ENCODE measurements around the gene FARP1. TPM values are rescaled to one million over a fixed set of nuclear protein-coding genes. Genes with fewer than 3 reads are reported as not detected.

The FARP1 gene
- total RNA-seq, 2 experiments from 2014 or later, result not detected

DNA sequence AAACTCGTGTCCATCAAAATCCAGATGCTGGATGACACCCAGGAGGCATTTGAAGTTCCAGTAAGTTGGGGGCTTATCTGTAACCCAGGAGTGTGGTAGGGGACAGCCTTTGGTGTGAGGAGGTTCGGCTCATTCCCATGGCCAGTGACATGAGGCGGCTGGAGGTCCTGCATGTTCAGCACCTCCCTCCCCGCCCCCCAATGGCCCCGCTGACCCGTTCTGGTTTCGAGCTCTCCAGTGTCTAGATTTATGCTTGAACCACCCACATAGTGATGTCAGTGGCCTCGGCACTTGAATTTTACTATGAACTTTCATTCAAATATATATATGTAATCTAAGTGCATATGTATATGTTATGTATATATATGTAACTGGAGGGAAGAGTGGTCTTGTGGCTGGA, 70.5 kb downstream of the FARP1 start:
- Histone ChIP-seq H3K79me2 (ENCODE audit: insufficient read depth, low read depth, low read length) (no peaks in the 10 kb centered on the region), H4K20me1 (ENCODE audit: insufficient read depth, low read length) (no peaks in the 10 kb centered on the region), H3K36me3 (ENCODE audit: insufficient read depth, low read length) (no peaks in the 10 kb centered on the region), H2AFZ (ENCODE audit: low read length) (no peak overlapping the region), H3K4me1 (ENCODE audit: insufficient read depth, low read length, poor library complexity, severe bottlenecking) (no peaks in the 10 kb centered on the region), H3K9me2 (ENCODE audit: insufficient read depth, low read length) (no peaks in the 10 kb centered on the region), H3K4me2 (ENCODE audit: low read length) (no peak overlapping the region), H3K27ac (ENCODE audit: low read depth, low read length, poor library complexity, severe bottlenecking) (no peak overlapping the region), H3K9me3 (ENCODE audit: low read length) (no peaks in the 10 kb centered on the region), H3K4me3 (ENCODE audit: low read depth, low read length, poor library complexity, severe bottlenecking) (no peak overlapping the region)
- BruUV-seq (replicated peaks), result no TSS peak
- TF ChIP-seq, protein P1, sequence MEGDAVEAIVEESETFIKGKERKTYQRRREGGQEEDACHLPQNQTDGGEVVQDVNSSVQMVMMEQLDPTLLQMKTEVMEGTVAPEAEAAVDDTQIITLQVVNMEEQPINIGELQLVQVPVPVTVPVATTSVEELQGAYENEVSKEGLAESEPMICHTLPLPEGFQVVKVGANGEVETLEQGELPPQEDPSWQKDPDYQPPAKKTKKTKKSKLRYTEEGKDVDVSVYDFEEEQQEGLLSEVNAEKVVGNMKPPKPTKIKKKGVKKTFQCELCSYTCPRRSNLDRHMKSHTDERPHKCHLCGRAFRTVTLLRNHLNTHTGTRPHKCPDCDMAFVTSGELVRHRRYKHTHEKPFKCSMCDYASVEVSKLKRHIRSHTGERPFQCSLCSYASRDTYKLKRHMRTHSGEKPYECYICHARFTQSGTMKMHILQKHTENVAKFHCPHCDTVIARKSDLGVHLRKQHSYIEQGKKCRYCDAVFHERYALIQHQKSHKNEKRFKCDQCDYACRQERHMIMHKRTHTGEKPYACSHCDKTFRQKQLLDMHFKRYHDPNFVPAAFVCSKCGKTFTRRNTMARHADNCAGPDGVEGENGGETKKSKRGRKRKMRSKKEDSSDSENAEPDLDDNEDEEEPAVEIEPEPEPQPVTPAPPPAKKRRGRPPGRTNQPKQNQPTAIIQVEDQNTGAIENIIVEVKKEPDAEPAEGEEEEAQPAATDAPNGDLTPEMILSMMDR (conservative IDR thresholded peaks at IDR 0.05; ENCODE audit: low read length), result no peak
- TF ChIP-seq EZH2phosphoT487 (IDR thresholded peaks at IDR 0.05; ENCODE audit: borderline replicate concordance, low read depth, low read length), result no peak
- ChIA-PET CTCF (ENCODE audit: unreplicated experiment) (no interaction called here), POLR2A (no interaction called here)
- intact Hi-C loops (cut with micrococcal nuclease; ENCODE audit: unreplicated experiment), result no loop called here
- no peak for DNase-seq (ENCODE audit: low spot score)

DNA sequence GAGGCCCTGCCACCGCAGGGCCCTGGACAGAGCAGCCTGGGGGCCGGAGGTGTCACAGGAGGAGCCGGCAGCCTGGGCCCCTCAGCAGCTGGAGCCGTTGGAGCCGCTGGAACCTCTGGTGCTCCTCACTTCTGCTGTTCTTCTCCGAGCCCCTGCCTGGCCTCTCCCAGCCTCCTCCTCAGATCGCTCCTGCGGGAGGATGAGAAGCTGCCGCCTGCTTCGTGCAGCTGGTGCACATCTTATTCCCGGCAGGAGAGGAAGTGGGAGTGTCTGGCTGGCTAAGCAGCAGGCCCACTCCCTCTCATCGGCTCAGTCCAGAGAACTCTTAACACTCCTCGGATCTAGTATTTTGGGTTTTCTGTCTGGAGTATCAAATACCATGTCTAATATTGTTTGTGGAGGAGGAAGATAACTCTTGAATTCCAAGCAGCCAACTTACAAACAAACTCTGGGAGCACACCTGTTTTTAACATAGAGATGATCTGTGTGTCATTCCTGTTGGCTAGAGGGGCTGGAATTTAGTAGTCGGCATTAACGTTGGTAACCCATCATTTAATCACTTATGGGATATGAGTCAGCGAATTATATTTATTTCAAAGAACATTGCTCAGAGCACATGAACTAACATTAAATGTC, 71.2 kb downstream of the FARP1 start:
- no peak for TF ChIP-seq EZH2phosphoT487 (IDR thresholded peaks at IDR 0.05; ENCODE audit: borderline replicate concordance, low read depth, low read length)
- TF ChIP-seq, protein P1 (conservative IDR thresholded peaks at IDR 0.05; ENCODE audit: low read length), result no peak
- Histone ChIP-seq H3K4me3 (ENCODE audit: low read depth, low read length, poor library complexity, severe bottlenecking) (no peak overlapping the region), H3K9me2 (ENCODE audit: insufficient read depth, low read length) (no peaks in the 10 kb centered on the region), H2AFZ (ENCODE audit: low read length) (no peak overlapping the region), H4K20me1 (ENCODE audit: insufficient read depth, low read length) (no peaks in the 10 kb centered on the region), H3K79me2 (ENCODE audit: insufficient read depth, low read depth, low read length) (no peaks in the 10 kb centered on the region), H3K4me1 (ENCODE audit: insufficient read depth, low read length, poor library complexity, severe bottlenecking) (no peaks in the 10 kb centered on the region), H3K4me2 (ENCODE audit: low read length) (no peak overlapping the region), H3K9me3 (ENCODE audit: low read length) (no peaks in the 10 kb centered on the region), H3K27ac (ENCODE audit: low read depth, low read length, poor library complexity, severe bottlenecking) (no peak overlapping the region), H3K36me3 (ENCODE audit: insufficient read depth, low read length) (no peaks in the 10 kb centered on the region)
- BruUV-seq (replicated peaks), result no TSS peak
- ChIA-PET POLR2A (no interaction called here), CTCF (ENCODE audit: unreplicated experiment) (no interaction called here)
- intact Hi-C loops (cut with micrococcal nuclease; ENCODE audit: unreplicated experiment), result no loop called here
- DNase-seq (ENCODE audit: low spot score), result no peak

DNA sequence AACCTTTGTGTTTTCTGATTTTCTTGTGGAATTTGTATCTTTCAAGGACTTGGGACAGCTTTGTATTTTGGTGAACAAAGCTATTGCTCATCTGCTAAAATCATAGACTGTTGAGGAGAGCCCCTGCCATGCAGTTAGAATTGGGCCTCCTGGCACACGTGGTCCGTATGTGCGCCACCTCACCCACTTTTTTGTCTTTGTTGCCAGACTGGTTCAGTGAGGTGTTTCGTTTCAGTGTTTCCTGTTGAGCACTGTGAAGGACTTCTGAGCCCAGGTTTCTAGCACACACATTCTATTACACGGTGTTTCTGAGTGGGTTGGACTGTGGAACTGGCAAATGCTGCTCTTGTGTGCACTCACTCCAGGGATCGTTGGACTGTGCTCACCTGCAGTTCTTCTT, 71.8 kb downstream of the FARP1 start:
- H4K20me1 ChIP-seq (ENCODE audit: insufficient read depth, low read length), result no peaks in the 10 kb centered on the region
- intact Hi-C loops (cut with micrococcal nuclease; ENCODE audit: unreplicated experiment), result no loop called here
- no TSS peak for BruUV-seq (replicated peaks)
- H3K4me3 ChIP-seq (ENCODE audit: low read depth, low read length, poor library complexity, severe bottlenecking), result no peak overlapping the region
- no peaks in the 10 kb centered on the region for H3K79me2 ChIP-seq (ENCODE audit: insufficient read depth, low read depth, low read length)
- no peak for DNase-seq (ENCODE audit: low spot score)
- CTCF ChIA-PET (ENCODE audit: unreplicated experiment), result no interaction called here
- H3K9me2 ChIP-seq (ENCODE audit: insufficient read depth, low read length), result no peaks in the 10 kb centered on the region
- H3K27ac ChIP-seq (ENCODE audit: low read depth, low read length, poor library complexity, severe bottlenecking), result no peak overlapping the region
- no peak overlapping the region for H2AFZ ChIP-seq (ENCODE audit: low read length)
- no peak for TF ChIP-seq EZH2phosphoT487 (IDR thresholded peaks at IDR 0.05; ENCODE audit: borderline replicate concordance, low read depth, low read length)
- TF ChIP-seq, protein P1 (conservative IDR thresholded peaks at IDR 0.05; ENCODE audit: low read length), result no peak
- POLR2A ChIA-PET, result no interaction called here
- no peak overlapping the region for H3K4me2 ChIP-seq (ENCODE audit: low read length)
- no peaks in the 10 kb centered on the region for H3K36me3 ChIP-seq (ENCODE audit: insufficient read depth, low read length)
- no peaks in the 10 kb centered on the region for H3K4me1 ChIP-seq (ENCODE audit: insufficient read depth, low read length, poor library complexity, severe bottlenecking)
- no peaks in the 10 kb centered on the region for H3K9me3 ChIP-seq (ENCODE audit: low read length)
